SK-N-SH treated with all-trans-retinoic acid at 6 μM for 48 hours (cell line): ENCODE data around the gene MRC1.

Experiments
- ATAC-seq: fragments of 200-7000 bp; cut with Tn5 transposase; 3 replicates; pipeline ENCODE4 v1.9.1; 2020; ENCODE audit warnings: mild to moderate bottlenecking, moderate library complexity
- CSDC2 ChIP-seq: fragments of 250-450 bp; sonication (Bioruptor Pico); IDR thresholded peaks from 2 replicates; pipeline ENCODE4 v1.5.0; 2020; ENCODE audit warnings: mild to moderate bottlenecking, moderate library complexity
- CSRNP3 ChIP-seq: fragments of 250-450 bp; sonication (Bioruptor Pico); IDR thresholded peaks from 2 replicates; pipeline ENCODE4 v1.5.1; 2021; ENCODE audit warnings: mild to moderate bottlenecking, moderate library complexity
- SNAI2 ChIP-seq: fragments of 250-450 bp; sonication (Bioruptor Pico); IDR thresholded peaks from 2 replicates; pipeline ENCODE4 v1.5.0; 2020; ENCODE audit warnings: mild to moderate bottlenecking, moderate library complexity
- ZFP30 ChIP-seq: fragments of 450-650 bp; formaldehyde crosslinking; IDR thresholded peaks from 2 replicates; pipeline ENCODE4 v1.5.0; 2022; ENCODE audit warnings: mild to moderate bottlenecking, moderate library complexity
- ZNF8 ChIP-seq: fragments of 450-650 bp; formaldehyde crosslinking; IDR thresholded peaks from 2 replicates; pipeline ENCODE4 v1.5.0; 2020; ENCODE audit warnings: mild to moderate bottlenecking, moderate library complexity

MRC1 gene

GRCh38 chr10:17958049-17958448 lies 148.9 kb downstream of the MRC1 start (continued):
- TF ChIP-seq CSDC2 (no peak), SNAI2 (no peak)
- TF ChIP-seq, all 23 proteins: peak for 0

GRCh38 chr10:17959870-17960269 lies 150.7 kb downstream of the MRC1 start:
- no peak for ATAC-seq
- no peak for TF ChIP-seq CSRNP3 (CRISPR knock-in tag)
- TF ChIP-seq ZFP30 (CRISPR knock-in tag) = no peak
- TF ChIP-seq ZNF8 (CRISPR knock-in tag) = no peak
